Fibroblast of lung (primary cell): ENCODE data around the gene PPP4R1. TPM values are rescaled to one million over a fixed set of nuclear protein-coding genes. Genes with fewer than 3 reads are reported as not detected.

Experiments used
- DNase-seq, 2 donors: peaks; one replicate each; pipeline versions ENCODE4 v3.0.0 to v3.0.0-alpha.2; 2010; ENCODE audit warnings: low read depth in 2 of 2
- H2AFZ ChIP-seq: 2 replicates; pipeline ENCODE4 v1.5.1; 2012; ENCODE audit warnings: low read length, control low read depth, inconsistent platforms
- H3K27ac ChIP-seq: 2 replicates; pipeline ENCODE4 v1.5.1; 2011; ENCODE audit warnings: low read length, control low read depth; ENCODE audit not compliant: insufficient read depth
- H3K27me3 ChIP-seq: 2 replicates; pipeline ENCODE4 v1.5.1; 2011; ENCODE audit warnings: mild to moderate bottlenecking, low read length; ENCODE audit not compliant: control insufficient read depth, insufficient read depth
- H3K36me3 ChIP-seq: 2 replicates; pipeline ENCODE4 v1.5.1; 2011; ENCODE audit warnings: low read length; ENCODE audit not compliant: control insufficient read depth, insufficient read depth
- H3K4me1 ChIP-seq: 2 replicates; pipeline ENCODE4 v1.5.1; 2011; ENCODE audit warnings: low read length; ENCODE audit not compliant: control insufficient read depth, insufficient read depth; ENCODE audit errors: extremely low read depth
- H3K4me2 ChIP-seq: 2 replicates; pipeline ENCODE4 v1.5.1; 2011; ENCODE audit warnings: low read length, control low read depth; ENCODE audit not compliant: insufficient read depth; ENCODE audit errors: extremely low read depth
- H3K4me3 ChIP-seq, 4 experiments: fragments of 200-600 bp in 1 of 4; sonication (generic) in 1 of 4; replicated peaks in 1 of 4; 2 replicates each; pipeline ENCODE4 v1.5.1; 2011 to 2016; ENCODE audit warnings: low read length in 4 of 4, low read depth in 3 of 4, mild to moderate bottlenecking in 3 of 4, control low read depth in 2 of 4, inconsistent platforms in 1 of 4, mixed read lengths in 1 of 4; ENCODE audit not compliant: insufficient read depth in 1 of 4; ENCODE audit errors: control extremely low read depth in 1 of 4
- H3K79me2 ChIP-seq: 2 replicates; pipeline ENCODE4 v1.5.1; 2012; ENCODE audit warnings: mild to moderate bottlenecking, low read length, inconsistent platforms; ENCODE audit not compliant: control insufficient read depth, insufficient read depth
- H3K9ac ChIP-seq: 2 replicates; pipeline ENCODE4 v1.5.1; 2011; ENCODE audit warnings: mild to moderate bottlenecking, low read length, control low read depth; ENCODE audit not compliant: insufficient read depth
- H3K9me3 ChIP-seq: 2 replicates; pipeline ENCODE4 v1.5.1; 2012; ENCODE audit warnings: low read depth, low read length; ENCODE audit not compliant: control insufficient read depth, insufficient read depth
- H4K20me1 ChIP-seq: 2 replicates; pipeline ENCODE4 v1.5.1; 2011; ENCODE audit warnings: low read length; ENCODE audit not compliant: control insufficient read depth, insufficient read depth; ENCODE audit errors: extremely low read depth
- EZH2 ChIP-seq: IDR thresholded peaks from 2 replicates; pipeline ENCODE4 v1.5.1; 2012; ENCODE audit warnings: low read length, control low read depth, mild to moderate bottlenecking; ENCODE audit errors: missing control alignments
- polyA plus RNA-seq, 2 donors: library from polyadenylated mRNA; depleted of rRNA in 1 of 2; stranded (reverse) in 1 of 2; unstranded in 1 of 2; fragments of >200 nt; gene quantifications; 2 replicates each; pipeline ENCODE4 v1.2.1, GENCODE V29; 2011 to 2012; ENCODE audit warnings: missing spikeins in 1 of 2
- total RNA-seq: library from RNA; depleted of rRNA; stranded (reverse); fragments of >200 nt; gene quantifications from 2 replicates; pipeline ENCODE4 v1.2.1, GENCODE V29; 2014
- TF ChIP-seq, protein P1 (sequence below), 2 donors: IDR thresholded peaks in 1 of 2; conservative IDR thresholded peaks in 1 of 2; 1 replicate in 1 of 2; 2 replicates in 1 of 2; pipeline ENCODE4 v1.5.1; 2011 to 2012; ENCODE audit warnings: low read length in 2 of 2, control low read depth in 1 of 2, inconsistent platforms in 1 of 2, low read depth in 1 of 2, mild to moderate bottlenecking in 1 of 2

The PPP4R1 gene
- total and polyA plus RNA-seq, 2 donors (not counting 1 experiment from before 2014, with no cell fraction given), result 83.5 to 108 TPM

DNA sequence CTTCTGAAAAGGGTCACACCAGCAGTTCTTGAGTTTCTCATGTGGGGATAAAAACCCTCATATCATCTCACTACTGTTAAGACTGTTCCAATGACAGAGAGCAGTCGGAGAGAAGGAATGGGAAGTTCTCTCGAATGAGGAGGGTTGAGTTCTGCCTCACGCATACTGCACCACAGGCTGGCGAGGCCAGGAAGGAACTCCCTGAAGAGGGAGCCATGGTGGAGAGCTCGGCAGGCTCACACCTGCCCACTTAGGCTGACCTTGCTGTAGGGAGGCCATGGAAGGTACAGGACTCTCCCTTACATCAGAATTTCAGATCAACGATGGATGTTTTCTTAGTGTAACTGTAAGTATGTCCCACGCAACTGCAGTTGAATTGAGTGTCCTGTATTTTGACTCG, 74.4 kb downstream of the PPP4R1 start:
- DNase-seq, result no peak
- Histone ChIP-seq H3K4me3 (no peak overlapping the region), H3K79me2 (no peaks in the 10 kb centered on the region), H3K27ac (peak overlapping the region; percentile 1), H3K36me3 (peaks cover 13% of the 10 kb centered on the region), H3K4me2 (no peak overlapping the region), H4K20me1 (no peaks in the 10 kb centered on the region), H3K27me3 (no peaks in the 10 kb centered on the region), H3K9ac (no peak overlapping the region), H3K9me3 (no peaks in the 10 kb centered on the region), H3K4me1 (peaks cover 4% of the 10 kb centered on the region), H2AFZ (no peak overlapping the region)
- TF ChIP-seq, protein P1, sequence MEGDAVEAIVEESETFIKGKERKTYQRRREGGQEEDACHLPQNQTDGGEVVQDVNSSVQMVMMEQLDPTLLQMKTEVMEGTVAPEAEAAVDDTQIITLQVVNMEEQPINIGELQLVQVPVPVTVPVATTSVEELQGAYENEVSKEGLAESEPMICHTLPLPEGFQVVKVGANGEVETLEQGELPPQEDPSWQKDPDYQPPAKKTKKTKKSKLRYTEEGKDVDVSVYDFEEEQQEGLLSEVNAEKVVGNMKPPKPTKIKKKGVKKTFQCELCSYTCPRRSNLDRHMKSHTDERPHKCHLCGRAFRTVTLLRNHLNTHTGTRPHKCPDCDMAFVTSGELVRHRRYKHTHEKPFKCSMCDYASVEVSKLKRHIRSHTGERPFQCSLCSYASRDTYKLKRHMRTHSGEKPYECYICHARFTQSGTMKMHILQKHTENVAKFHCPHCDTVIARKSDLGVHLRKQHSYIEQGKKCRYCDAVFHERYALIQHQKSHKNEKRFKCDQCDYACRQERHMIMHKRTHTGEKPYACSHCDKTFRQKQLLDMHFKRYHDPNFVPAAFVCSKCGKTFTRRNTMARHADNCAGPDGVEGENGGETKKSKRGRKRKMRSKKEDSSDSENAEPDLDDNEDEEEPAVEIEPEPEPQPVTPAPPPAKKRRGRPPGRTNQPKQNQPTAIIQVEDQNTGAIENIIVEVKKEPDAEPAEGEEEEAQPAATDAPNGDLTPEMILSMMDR (conservative IDR thresholded peaks at IDR 0.05 in 1 of 2, IDR thresholded peaks at IDR 0.05 in 1 of 2; ENCODE audit: low read depth in 1 of 2, low read length in 2 of 2), result no peak
- no peak for TF ChIP-seq EZH2

DNA sequence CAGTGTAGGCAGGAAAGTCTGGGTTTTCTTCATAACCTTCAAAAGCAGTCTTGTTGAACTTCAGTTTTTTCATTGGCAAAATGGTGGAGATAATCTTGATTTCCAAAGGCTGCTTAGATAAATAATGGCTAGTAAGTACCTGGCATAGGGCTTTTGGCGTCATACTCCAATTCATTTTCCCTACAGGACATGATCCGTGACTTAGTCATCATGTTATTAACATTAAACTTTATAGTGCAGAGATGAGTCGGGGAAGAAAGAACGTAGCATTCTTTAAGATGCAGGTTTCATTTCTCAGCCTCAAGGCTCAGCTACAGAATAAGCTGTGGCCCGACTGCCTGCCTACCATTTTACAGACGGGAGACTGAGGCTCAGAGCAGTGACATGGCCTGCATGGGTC, 75.1 kb downstream of the PPP4R1 start:
- H3K9ac ChIP-seq, result no peak overlapping the region
- H4K20me1 ChIP-seq, result no peaks in the 10 kb centered on the region
- H3K79me2 ChIP-seq, result no peaks in the 10 kb centered on the region
- DNase-seq, result peak; percentile 68 to 80
- no peaks in the 10 kb centered on the region for H3K9me3 ChIP-seq
- peaks cover 13% of the 10 kb centered on the region for H3K36me3 ChIP-seq
- peak overlapping the region; percentile 32 for H3K4me2 ChIP-seq
- peak overlapping the region; percentile 1 for H3K27ac ChIP-seq
- no peak overlapping the region for H2AFZ ChIP-seq
- TF ChIP-seq EZH2, result no peak
- TF ChIP-seq, protein P1 (conservative IDR thresholded peaks at IDR 0.05 in 1 of 2, IDR thresholded peaks at IDR 0.05 in 1 of 2; ENCODE audit: low read depth in 1 of 2, low read length in 2 of 2), result no peak
- H3K27me3 ChIP-seq, result no peaks in the 10 kb centered on the region
- H3K4me1 ChIP-seq, result peaks cover 6% of the 10 kb centered on the region
- no peak overlapping the region for H3K4me3 ChIP-seq

DNA sequence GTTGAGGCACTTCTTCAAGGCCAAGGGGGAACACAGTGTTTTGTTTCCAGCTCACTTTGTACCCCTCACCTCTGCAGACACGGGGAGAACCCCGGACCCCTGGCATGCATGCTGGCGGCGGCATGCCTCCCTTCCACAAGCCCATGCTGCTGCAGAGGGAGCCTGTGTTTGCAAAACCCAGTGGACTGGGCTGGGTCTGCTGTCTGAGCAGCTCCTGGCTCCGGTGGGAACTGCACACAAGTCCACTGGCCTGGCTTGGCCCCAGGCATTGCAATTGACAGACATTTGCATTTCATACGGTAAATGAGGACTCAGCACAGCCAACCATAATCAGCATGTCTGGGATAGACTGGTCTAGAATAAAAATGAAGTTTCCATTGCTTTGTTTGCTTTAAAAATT, 76.7 kb downstream of the PPP4R1 start:
- no peaks in the 10 kb centered on the region for H3K79me2 ChIP-seq
- peaks cover 6% of the 10 kb centered on the region for H3K4me1 ChIP-seq
- no peak for TF ChIP-seq EZH2
- TF ChIP-seq, protein P1 (conservative IDR thresholded peaks at IDR 0.05 in 1 of 2, IDR thresholded peaks at IDR 0.05 in 1 of 2; ENCODE audit: low read depth in 1 of 2, low read length in 2 of 2), result no peak
- no peaks in the 10 kb centered on the region for H3K27me3 ChIP-seq
- no peak overlapping the region for H3K4me2 ChIP-seq
- no peak overlapping the region for H2AFZ ChIP-seq
- H3K9ac ChIP-seq, result no peak overlapping the region
- peaks cover 15% of the 10 kb centered on the region for H3K36me3 ChIP-seq
- H3K27ac ChIP-seq, result no peak overlapping the region
- no peak for DNase-seq
- H3K9me3 ChIP-seq, result no peaks in the 10 kb centered on the region
- H3K4me3 ChIP-seq, result no peak overlapping the region
- H4K20me1 ChIP-seq, result no peaks in the 10 kb centered on the region
